Muscle layer of colon (tissue), 2 donors: ENCODE results near the gene ZBTB7B.

ENCODE experiments used
- H3K27ac ChIP-seq: one replicate; pipeline ENCODE4 v1.7.0; 2013; ENCODE audit warnings: low read depth, mild to moderate bottlenecking, low read length, moderate library complexity
- H3K27me3 ChIP-seq, 2 donors: one replicate each; pipeline ENCODE4 v1.7.0; 2013; ENCODE audit warnings: low read length in 2 of 2, mild to moderate bottlenecking in 2 of 2; ENCODE audit not compliant: insufficient read depth in 2 of 2, control insufficient read depth in 1 of 2
- H3K36me3 ChIP-seq: one replicate; pipeline ENCODE4 v1.7.0; 2013; ENCODE audit warnings: mild to moderate bottlenecking, low read length; ENCODE audit not compliant: insufficient read depth
- H3K4me1 ChIP-seq: one replicate; pipeline ENCODE4 v1.7.0; 2013; ENCODE audit warnings: mild to moderate bottlenecking, low read length; ENCODE audit not compliant: insufficient read depth
- H3K4me3 ChIP-seq, 2 donors: one replicate each; pipeline ENCODE4 v1.7.0; 2013; ENCODE audit warnings: low read length in 2 of 2, low read depth in 1 of 2, mild to moderate bottlenecking in 1 of 2, moderate library complexity in 1 of 2
- H3K9ac ChIP-seq: one replicate; pipeline ENCODE4 v1.7.0; 2013; ENCODE audit warnings: low read length
- H3K9me3 ChIP-seq: one replicate; pipeline ENCODE4 v1.7.0; 2013; ENCODE audit warnings: mild to moderate bottlenecking, low read length
- donor health status: abdominal sarcoma.
- donor health status: Adenocarcinoma of cecum.

The ZBTB7B gene

GRCh38 chr1:155002464-155003226, at the start of gene ZBTB7B:
ZBTB7B (plus strand) TSS chr1:155002802; CDS start chr1:155014661, 11,859 bp downstream.
- Histone ChIP-seq H3K9ac (peak within 1 kb of the TSS; percentile 96), H3K4me1 (peaks cover 44% of the 10 kb centered on the region), H3K36me3 (no peaks in the 10 kb centered on the region), H3K4me3 (peak within 1 kb of the TSS; percentile 90 to 97), H3K27ac (peak within 1 kb of the TSS; percentile 98), H3K27me3 (no peaks in the 10 kb centered on the region), H3K9me3 (no peaks in the 10 kb centered on the region)

GRCh38 chr1:154953611-154954038, 49.0 kb upstream of the ZBTB7B start:
- Histone ChIP-seq H3K9ac (no peak overlapping the region), H3K4me3 (peak overlapping the region in 1 of 2 donors; percentile 80), H3K27ac (no peak overlapping the region)

GRCh38 chr1:154954541-154954940, 48.1 kb upstream of the ZBTB7B start:
- peaks cover 31% of the 10 kb centered on the region for H3K36me3 ChIP-seq
- peak overlapping the region; percentile 8 for H3K27ac ChIP-seq
- H3K27me3 ChIP-seq: no peaks in the 10 kb centered on the region
- no peak overlapping the region for H3K9ac ChIP-seq
- peaks cover 51% of the 10 kb centered on the region for H3K4me1 ChIP-seq
- no peaks in the 10 kb centered on the region for H3K9me3 ChIP-seq
- peak overlapping the region in 1 of 2 donors; percentile 80 for H3K4me3 ChIP-seq

More at GRCh38 chr1:154953611-154954038, 49.0 kb upstream of the ZBTB7B start:
- Histone ChIP-seq H3K36me3 (peaks cover 25% of the 10 kb centered on the region), H3K27me3 (no peaks in the 10 kb centered on the region), H3K4me1 (peaks cover 51% of the 10 kb centered on the region), H3K9me3 (no peaks in the 10 kb centered on the region)

GRCh38 chr1:154955039-154955717, 47.4 kb upstream of the ZBTB7B start:
- Histone ChIP-seq H3K4me1 (peaks cover 51% of the 10 kb centered on the region), H3K4me3 (peak overlapping the region; percentile 15 to 80)

GRCh38 chr1:154955718-154956543, 46.7 kb upstream of the ZBTB7B start, which contains the start of gene PBXIP1:
PBXIP1 (minus strand) TSS chr1:154956099; CDS start chr1:154953721, 2,378 bp downstream.
- Histone ChIP-seq H3K4me3 (peak within 1 kb of the TSS; percentile 47 to 80), H3K9me3 (no peaks in the 10 kb centered on the region), H3K27me3 (no peaks in the 10 kb centered on the region), H3K4me1 (peaks cover 57% of the 10 kb centered on the region), H3K9ac (peak within 1 kb of the TSS; percentile 15), H3K36me3 (peaks cover 27% of the 10 kb centered on the region), H3K27ac (peak within 1 kb of the TSS; percentile 8)

More at GRCh38 chr1:154955039-154955717, 47.4 kb upstream of the ZBTB7B start:
- Histone ChIP-seq H3K27ac (peak overlapping the region; percentile 8), H3K27me3 (no peaks in the 10 kb centered on the region), H3K36me3 (peaks cover 33% of the 10 kb centered on the region), H3K9ac (peak overlapping the region; percentile 15), H3K9me3 (no peaks in the 10 kb centered on the region)

- H3K9ac ChIP-seq: peak overlapping the region; percentile 15
- H3K4me1 ChIP-seq: peaks cover 59% of the 10 kb centered on the region
Measured at GRCh38 chr1:154956544-154956941, 46.1 kb upstream of the ZBTB7B start.

GRCh38 chr1:154957091-154957657, 45.4 kb upstream of the ZBTB7B start:
- Histone ChIP-seq H3K4me1 (peaks cover 53% of the 10 kb centered on the region), H3K27ac (peak overlapping the region; percentile 8), H3K9ac (no peak overlapping the region), H3K27me3 (no peaks in the 10 kb centered on the region), H3K36me3 (peaks cover 20% of the 10 kb centered on the region), H3K9me3 (no peaks in the 10 kb centered on the region), H3K4me3 (peak overlapping the region in 1 of 2 donors; percentile 80)

More at GRCh38 chr1:154956544-154956941, 46.1 kb upstream of the ZBTB7B start:
- peak overlapping the region; percentile 47 to 80 for H3K4me3 ChIP-seq
- H3K27ac ChIP-seq: peak overlapping the region; percentile 8
- H3K36me3 ChIP-seq: peaks cover 21% of the 10 kb centered on the region
- H3K9me3 ChIP-seq: no peaks in the 10 kb centered on the region
- no peaks in the 10 kb centered on the region for H3K27me3 ChIP-seq

GRCh38 chr1:154958036-154958435, 44.6 kb upstream of the ZBTB7B start:
- peaks cover 52% of the 10 kb centered on the region for H3K4me1 ChIP-seq
- H3K9me3 ChIP-seq: no peaks in the 10 kb centered on the region
- H3K27me3 ChIP-seq: no peaks in the 10 kb centered on the region
- H3K36me3 ChIP-seq: peaks cover 23% of the 10 kb centered on the region
- no peak overlapping the region for H3K27ac ChIP-seq
- H3K9ac ChIP-seq: no peak overlapping the region
- no peak overlapping the region for H3K4me3 ChIP-seq

GRCh38 chr1:154958681-154959425, 43.7 kb upstream of the ZBTB7B start:
- no peaks in the 10 kb centered on the region for H3K9me3 ChIP-seq
- H3K27ac ChIP-seq: no peak overlapping the region
- no peak overlapping the region for H3K9ac ChIP-seq
- no peak overlapping the region for H3K4me3 ChIP-seq
- no peaks in the 10 kb centered on the region for H3K27me3 ChIP-seq
- H3K4me1 ChIP-seq: peaks cover 49% of the 10 kb centered on the region
- peaks cover 31% of the 10 kb centered on the region for H3K36me3 ChIP-seq

- no peaks in the 10 kb centered on the region for H3K27me3 ChIP-seq
- peaks cover 44% of the 10 kb centered on the region for H3K4me1 ChIP-seq
- H3K36me3 ChIP-seq: peaks cover 36% of the 10 kb centered on the region
- H3K9me3 ChIP-seq: no peaks in the 10 kb centered on the region
- H3K27ac ChIP-seq: no peak overlapping the region
- H3K4me3 ChIP-seq: no peak overlapping the region
- H3K9ac ChIP-seq: no peak overlapping the region
Measured at GRCh38 chr1:154959426-154959780, 43.2 kb upstream of the ZBTB7B start.
